Ramos (cell line): ENCODE data around the gene TXNL1.

Source experiments
- in situ Hi-C: fragments of 300-500 bp; cut with MboI; formaldehyde crosslinking; loops from one replicate; pipeline ENCODE4 v1.14.3; 2022; ENCODE audit warnings: low sequenced_read_pairs; ENCODE audit not compliant: unreplicated experiment

TXNL1 gene

DNA sequence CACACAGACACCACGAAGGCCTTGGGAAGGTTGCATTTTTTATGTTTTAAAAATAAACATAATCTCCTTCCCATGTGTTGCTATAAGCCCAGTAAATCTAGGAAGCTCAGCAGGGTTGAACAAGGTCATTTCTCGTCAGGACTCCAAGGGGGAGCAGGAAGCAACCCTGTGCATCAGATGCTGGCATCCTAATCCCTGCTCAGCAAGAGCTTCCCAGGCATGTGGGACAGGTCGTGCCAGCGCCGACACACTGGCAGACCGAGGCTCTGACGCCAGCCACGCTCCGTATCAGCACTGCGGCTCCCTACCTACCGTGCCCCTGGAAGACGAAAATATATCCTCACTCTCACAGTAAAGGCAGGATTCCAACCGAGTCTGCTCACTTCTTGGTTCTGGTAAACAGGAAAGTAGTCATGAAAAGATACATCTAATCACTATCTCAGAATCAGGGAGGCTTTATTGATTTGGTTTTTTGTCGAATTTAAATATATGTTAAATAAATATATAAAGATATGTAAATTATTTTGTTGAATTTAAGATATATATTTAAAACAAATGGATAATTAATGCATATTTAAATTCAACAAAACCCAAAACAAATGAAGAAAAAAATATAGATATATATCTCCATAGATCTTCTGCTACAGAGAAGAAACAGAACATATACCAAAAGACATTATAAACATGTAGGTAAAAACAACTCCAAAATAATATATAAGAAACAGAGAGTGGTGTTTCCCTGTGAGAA lies 61.4 kb downstream of the TXNL1 start:
- in situ Hi-C loops, result loop anchor here (10.0 kb wide), 1 partner anchor 1342 kb away; no protein-coding TSS in a partner anchor

DNA sequence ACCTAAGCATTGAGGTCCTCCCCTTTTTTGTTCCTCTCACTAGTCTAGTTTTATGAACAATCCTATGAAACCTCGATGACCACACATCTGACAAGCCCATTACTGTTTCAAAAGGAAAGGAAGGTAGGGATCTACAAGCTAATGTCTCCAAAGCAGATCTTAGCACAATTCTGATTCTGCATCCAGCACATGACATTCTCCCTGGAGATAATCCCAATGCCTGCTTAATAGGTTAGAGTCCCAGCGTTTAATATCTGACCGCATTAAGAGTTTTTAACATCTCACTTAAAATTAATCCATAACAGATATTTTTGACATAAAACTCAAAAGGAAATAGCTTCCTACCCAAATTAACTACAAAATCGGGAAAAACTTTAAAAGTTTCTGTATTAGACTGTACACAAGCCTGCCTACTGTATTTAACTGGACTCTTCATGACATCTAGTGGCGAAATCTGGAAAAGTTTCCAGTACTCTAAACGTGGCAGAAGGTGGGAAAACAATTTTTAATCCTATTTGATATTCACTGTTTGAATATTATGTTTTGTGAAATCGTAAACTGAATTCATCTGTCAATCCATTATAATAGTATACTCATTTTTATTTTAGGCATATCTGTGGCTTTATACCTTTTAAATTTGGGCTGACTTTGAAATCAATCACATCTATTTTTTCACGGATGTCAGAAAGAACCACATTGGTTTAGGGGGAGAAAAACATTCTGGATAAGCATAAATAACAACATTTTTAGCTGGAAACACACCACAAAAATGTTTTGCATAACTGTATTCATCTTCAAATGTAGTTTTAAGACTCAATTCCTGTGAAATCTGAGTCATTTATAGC lies 62.4 kb downstream of the TXNL1 start:
- in situ Hi-C loops, result loop anchor here (10.0 kb wide), 1 partner anchor 1341 kb away; no protein-coding TSS in a partner anchor

DNA sequence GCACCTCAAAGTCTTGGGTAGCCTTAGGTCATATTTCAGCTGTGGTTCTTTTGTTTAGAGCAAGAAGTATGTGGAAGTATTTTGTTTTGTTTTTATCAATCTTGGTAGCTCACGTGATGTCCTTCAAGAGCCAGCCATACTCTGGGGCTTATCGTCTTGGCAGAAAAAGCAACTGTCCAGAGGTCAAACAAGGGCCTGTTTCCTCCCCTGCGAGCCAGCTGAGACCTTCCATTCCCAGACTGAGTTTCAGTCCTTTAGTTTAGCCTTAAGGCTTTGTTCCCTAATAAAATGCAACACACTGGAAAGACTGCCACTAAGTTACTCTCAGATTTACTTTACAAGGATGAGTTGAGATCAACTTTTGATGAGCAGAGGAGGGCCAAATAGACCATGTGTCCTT lies 63.5 kb downstream of the TXNL1 start:
- in situ Hi-C loops, result loop anchor here (10.0 kb wide), 1 partner anchor 1340 kb away; no protein-coding TSS in a partner anchor

GRCh38 chr18:56572267-56572666 lies 66.1 kb downstream of the TXNL1 start:
- in situ Hi-C loops, result loop anchor here (10.0 kb wide), 1 partner anchor 1337 kb away; no protein-coding TSS in a partner anchor

DNA sequence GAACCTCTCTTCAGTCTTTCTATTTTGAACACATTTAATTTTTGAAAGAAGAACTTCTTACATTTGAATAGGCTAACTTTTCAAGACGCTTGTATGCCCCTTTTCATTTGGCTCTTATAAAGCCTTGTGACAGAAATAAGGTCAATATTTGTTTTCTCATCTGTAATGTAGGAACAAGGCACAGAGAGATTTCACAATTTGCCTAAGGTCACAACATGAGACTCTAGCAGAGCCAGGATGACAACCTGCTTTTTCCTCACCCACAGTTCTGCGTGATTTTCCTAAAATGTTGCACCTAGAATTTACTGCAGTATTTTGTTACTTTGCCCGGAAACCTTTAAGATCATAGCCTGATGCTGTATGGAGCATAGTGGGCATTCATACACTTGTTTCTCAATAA lies 67.4 kb downstream of the TXNL1 start:
- in situ Hi-C loops, result loop anchor here (10.0 kb wide), 1 partner anchor 1336 kb away; no protein-coding TSS in a partner anchor

DNA sequence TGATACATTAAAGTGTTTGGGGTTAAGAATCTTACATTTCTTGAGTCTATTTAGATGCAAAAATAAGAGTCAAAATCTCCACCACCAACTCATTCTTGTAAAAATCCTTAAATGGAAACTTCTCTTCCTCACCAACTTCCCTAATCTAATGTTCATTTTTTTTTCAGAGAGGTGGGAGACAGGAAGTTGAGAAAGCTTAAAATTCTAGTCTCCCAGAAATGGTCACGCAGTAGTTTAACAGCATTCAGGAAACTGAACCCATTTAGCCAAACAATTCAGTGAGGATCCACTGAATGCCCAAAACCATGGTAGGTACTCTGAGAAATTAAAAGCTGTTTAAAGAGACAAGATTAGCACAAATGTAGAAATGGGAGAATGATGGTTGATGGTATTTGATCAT lies 69.0 kb downstream of the TXNL1 start:
- in situ Hi-C loops, result no loop called here

DNA sequence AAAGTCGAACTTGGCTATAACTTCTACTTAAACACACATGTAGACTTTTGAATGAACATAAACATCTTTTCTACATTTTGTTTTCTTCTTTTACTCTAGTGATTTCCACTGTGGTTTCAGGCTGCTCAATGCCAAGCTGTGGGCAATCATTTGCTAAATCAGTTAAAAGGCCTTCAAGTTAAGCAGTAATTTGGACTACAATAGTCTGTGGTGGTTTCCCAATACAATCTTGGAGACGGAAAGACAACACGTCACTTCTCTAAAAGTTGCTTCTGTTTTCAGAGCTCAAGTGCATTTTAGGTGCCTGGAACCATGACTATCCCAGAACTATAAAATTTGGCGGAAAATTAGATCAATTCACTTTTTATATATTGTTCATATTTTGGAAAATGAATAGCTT lies 69.4 kb downstream of the TXNL1 start:
- in situ Hi-C loops, result no loop called here

GRCh38 chr18:56565551-56566345 lies 72.6 kb downstream of the TXNL1 start:
- in situ Hi-C loops, result no loop called here

- in situ Hi-C loops, result no loop called here
These were observed 73.3 kb downstream of the TXNL1 start for GRCh38 chr18:56565046-56565445.

- in situ Hi-C loops, result no loop called here
These were observed 74.8 kb downstream of the TXNL1 start for GRCh38 chr18:56563568-56563967.

GRCh38 chr18:56562479-56562878 lies 75.9 kb downstream of the TXNL1 start:
- in situ Hi-C loops, result no loop called here

GRCh38 chr18:56560992-56561391 lies 77.4 kb downstream of the TXNL1 start:
- in situ Hi-C loops, result no loop called here

DNA sequence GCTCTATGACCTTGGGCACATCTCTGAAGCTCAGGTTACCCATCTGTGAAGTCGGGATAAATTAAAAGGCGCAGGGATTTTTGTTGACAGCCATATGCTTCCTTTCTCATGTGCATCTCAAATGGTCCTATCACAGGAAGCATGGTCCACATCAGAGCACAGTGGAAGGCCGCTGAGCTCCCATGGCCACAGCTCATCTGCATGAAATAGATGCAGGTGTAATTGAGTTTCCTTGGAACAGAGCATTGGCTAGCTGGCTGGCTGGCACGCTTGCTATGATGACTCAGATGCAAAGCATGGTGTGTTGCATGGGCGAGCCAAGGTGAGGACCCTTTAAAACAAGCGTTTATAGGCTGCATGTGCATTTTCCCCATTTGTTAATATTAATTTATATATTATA lies 79.3 kb downstream of the TXNL1 start:
- in situ Hi-C loops, result no loop called here

- in situ Hi-C loops, result no loop called here
These were observed 81.5 kb downstream of the TXNL1 start for GRCh38 chr18:56556907-56557306.

GRCh38 chr18:56550121-56550520 lies 88.3 kb downstream of the TXNL1 start:
- in situ Hi-C loops, result no loop called here
